Panc1 (cell line): ENCODE results near the gene S100A4. TPM values are rescaled to one million over a fixed set of nuclear protein-coding genes. Genes with fewer than 3 reads are reported as not detected.

Experiments used
- ATAC-seq: fragments of 200-7000 bp; cut with Tn5 transposase; 2 replicates; pipeline ENCODE4 v1.9.1; 2020; ENCODE audit warnings: mild to moderate bottlenecking, moderate library complexity
- BruUV-seq: library from RNA; stranded (reverse); fragments of 400-500 nt; replicated peaks from 2 replicates; lab custom pipeline; 2021; lab: Mats Ljungman, UMichigan
- CTCF ChIA-PET: fragments of 300-600 bp; sonication (Branson Sonifier 250); formaldehyde crosslinking; loops from one replicate; lab custom pipeline; 2022; ENCODE audit warnings: antibody characterized with exemption; lab: Charles Lee
- POLR2A ChIA-PET: fragments of 300-600 bp; sonication (Branson Sonifier 250); formaldehyde crosslinking; loops from one replicate; lab custom pipeline; 2022; ENCODE audit warnings: antibody characterized with exemption; lab: Charles Lee
- DNase-seq: peaks from one replicate; pipeline ENCODE4 v3.0.0-alpha.2; 2010; ENCODE audit warnings: low read depth, low spot score
- H3K27ac ChIP-seq: 2 replicates; pipeline ENCODE4 v1.5.1; 2011; ENCODE audit warnings: mild to moderate bottlenecking, low read length, inconsistent platforms
- H3K27me3 ChIP-seq: fragments of 200-500 bp; sonication (Bioruptor generic); 2 replicates; pipeline ENCODE4 v1.6.0; 2014; ENCODE audit warnings: low read length, inconsistent platforms; ENCODE audit not compliant: control insufficient read depth, insufficient read depth
- H3K36me3 ChIP-seq: fragments of 200-500 bp; sonication (Bioruptor generic); 2 replicates; pipeline ENCODE4 v1.5.1; 2014; ENCODE audit warnings: inconsistent platforms, mild to moderate bottlenecking, low read length, moderate library complexity; ENCODE audit not compliant: control insufficient read depth, insufficient read depth
- H3K4me1 ChIP-seq: 2 replicates; pipeline ENCODE4 v1.5.1; 2011; ENCODE audit warnings: inconsistent platforms, mild to moderate bottlenecking, low read length, moderate library complexity; ENCODE audit not compliant: control insufficient read depth, insufficient read depth
- H3K4me3 ChIP-seq, 2 experiments: 2 replicates each; pipeline ENCODE4 v1.5.1; 2011 to 2012; ENCODE audit warnings: low read depth in 2 of 2, low read length in 2 of 2, mild to moderate bottlenecking in 2 of 2, inconsistent platforms in 1 of 2, moderate library complexity in 1 of 2
- H3K9me3 ChIP-seq: fragments of 200-500 bp; sonication (Bioruptor generic); 2 replicates; pipeline ENCODE4 v1.5.1; 2014; ENCODE audit warnings: low read depth, mild to moderate bottlenecking, inconsistent platforms, low read length, moderate library complexity; ENCODE audit not compliant: control insufficient read depth, insufficient read depth
- CTCF ChIP-seq: fragments of 450-650 bp; IDR thresholded peaks from 2 replicates; pipeline ENCODE4 v1.5.1; 2017; ENCODE audit warnings: mild to moderate bottlenecking
- POLR2AphosphoS5 ChIP-seq: IDR thresholded peaks from 2 replicates; pipeline ENCODE4 v1.6.1; 2012; ENCODE audit warnings: mild to moderate bottlenecking, low read depth, low read length, moderate library complexity
- REST ChIP-seq, 2 experiments: IDR thresholded peaks; 2 replicates each; pipeline ENCODE4 v1.6.1; 2011 to 2012; ENCODE audit warnings: low read depth in 2 of 2, control low read depth in 1 of 2, low read length in 1 of 2, mild to moderate bottlenecking in 1 of 2, moderate library complexity in 1 of 2; ENCODE audit not compliant: insufficient read depth in 1 of 2
- SIN3A ChIP-seq: IDR thresholded peaks from 2 replicates; pipeline ENCODE4 v1.6.1; 2012; ENCODE audit warnings: low read depth, mild to moderate bottlenecking, low read length, moderate library complexity, borderline replicate concordance; ENCODE audit not compliant: insufficient read depth
- TCF7L2 ChIP-seq: IDR thresholded peaks from 2 replicates; pipeline ENCODE4 v1.6.1; 2011; ENCODE audit warnings: mild to moderate bottlenecking, low read depth, low read length, inconsistent platforms
- in situ Hi-C: cut with HindIII; loops from 2 replicates; pipeline ENCODE4 v1.10.0; 2016; ENCODE audit warnings: low sequenced_read_pairs, low pct_unique_long_range_greater_than_20kb
- intact Hi-C: fragments of 100-400 bp; cut with micrococcal nuclease; formaldehyde crosslinking; loops from one replicate; pipeline ENCODE4 v1.10.0; 2022; ENCODE audit not compliant: unreplicated experiment
- total RNA-seq: library from RNA; stranded (reverse); gene quantifications from one replicate; pipeline ENCODE4 v1.2.1, GENCODE V29; 2021; ENCODE audit not compliant: unreplicated experiment

The S100A4 gene
- total RNA-seq, 1 experiment from 2014 or later, result 773 TPM

GRCh38 chr1:153509036-153509435 is 36.6 kb downstream of the S100A4 start:
- intact Hi-C loops, result loop anchor here (5.0 kb wide), 1 partner anchor 153 kb away; no protein-coding TSS in a partner anchor
- H3K36me3 ChIP-seq, result no peaks in the 10 kb centered on the region
- in situ Hi-C loops, result no loop called here
- peaks cover 47% of the 10 kb centered on the region for H3K4me1 ChIP-seq
- no peak for TF ChIP-seq TCF7L2
- no peak for TF ChIP-seq CTCF
- no peak for TF ChIP-seq POLR2AphosphoS5
- no peak for TF ChIP-seq REST (IDR thresholded peaks at IDR 0.05; ENCODE audit: insufficient read depth in 1 of 2, low read depth in 2 of 2, low read length in 1 of 2)
- TF ChIP-seq SIN3A, result no peak
- H3K4me3 ChIP-seq, result no peak overlapping the region
- ChIA-PET POLR2A (no interaction called here), CTCF (interaction anchor here (0.5 to 1.2 kb wide), 3 partner anchors 24 to 477 kb away, joined by 3 to 8 read pairs (median 4); partner anchors contain the start of gene RAB13)
- DNase-seq (no peak), ATAC-seq (no peak)
- H3K9me3 ChIP-seq, result no peaks in the 10 kb centered on the region
- no TSS peak for BruUV-seq
- H3K27ac ChIP-seq, result peak overlapping the region; percentile 71
- H3K27me3 ChIP-seq, result no peaks in the 10 kb centered on the region

- no TSS peak for BruUV-seq
- Histone ChIP-seq H3K36me3 (no peaks in the 10 kb centered on the region), H3K27ac (peak overlapping the region; percentile 71), H3K9me3 (no peaks in the 10 kb centered on the region), H3K27me3 (no peaks in the 10 kb centered on the region), H3K4me1 (peaks cover 43% of the 10 kb centered on the region), H3K4me3 (no peak overlapping the region)
- POLR2A ChIA-PET, result no interaction called here
- ATAC-seq, result no peak
- CTCF ChIA-PET, result interaction anchor here (0.6 to 1.0 kb wide), 3 partner anchors 10 to 159 kb away, joined by 3 to 5 read pairs (median 3); partner anchors contain the start of gene PGLYRP4
- intact Hi-C loops, result loop anchor here (5.0 kb wide), 1 partner anchor 154 kb away; no protein-coding TSS in a partner anchor
- TF ChIP-seq SIN3A (no peak), CTCF (no peak), POLR2AphosphoS5 (no peak), TCF7L2 (no peak), REST (IDR thresholded peaks at IDR 0.05; ENCODE audit: insufficient read depth in 1 of 2, low read depth in 2 of 2, low read length in 1 of 2) (no peak)
- DNase-seq, result no peak
- in situ Hi-C loops, result no loop called here
Measured at GRCh38 chr1:153507926-153508583, 37.6 kb downstream of the S100A4 start.
